ENCODE measurements around the gene SLC7A11. TPM values are rescaled to one million over a fixed set of nuclear protein-coding genes. Genes with fewer than 3 reads are reported as not detected.

Gene SLC7A11
- total RNA-seq, 1 donor from 2014 or later: 26.5 TPM

GRCh38 chr4:138162259-138162658 lies 79.9 kb downstream of the SLC7A11 start:
- H3K36me3 Mint-ChIP-seq (ENCODE audit: unreplicated experiment): peaks cover 1% of the 10 kb centered on the region
- TF ChIP-seq CTCF (IDR thresholded peaks at IDR 0.05): no peak
- no peak overlapping the region for H3K27ac Mint-ChIP-seq (ENCODE audit: unreplicated experiment)
- DNase-seq (ENCODE audit: extremely low spot score, unreplicated experiment): no peak
- H3K4me1 Mint-ChIP-seq (ENCODE audit: unreplicated experiment): peaks cover 10% of the 10 kb centered on the region
- H3K4me3 Mint-ChIP-seq (ENCODE audit: unreplicated experiment): no peak overlapping the region
- no peaks in the 10 kb centered on the region for H3K27me3 Mint-ChIP-seq (ENCODE audit: unreplicated experiment)
- H3K9me3 Mint-ChIP-seq (ENCODE audit: unreplicated experiment): no peaks in the 10 kb centered on the region

- no peak for TF ChIP-seq CTCF (IDR thresholded peaks at IDR 0.05)
- H3K9me3 Mint-ChIP-seq (ENCODE audit: unreplicated experiment): no peaks in the 10 kb centered on the region
Observed at GRCh38 chr4:138161351-138161750, 80.8 kb downstream of the SLC7A11 start.

GRCh38 chr4:138158746-138159297 lies 83.3 kb downstream of the SLC7A11 start:
- Mint-ChIP-seq H3K36me3 (ENCODE audit: unreplicated experiment) (peaks cover 1% of the 10 kb centered on the region), H3K9me3 (ENCODE audit: unreplicated experiment) (no peaks in the 10 kb centered on the region), H3K27ac (ENCODE audit: unreplicated experiment) (no peak overlapping the region), H3K4me1 (ENCODE audit: unreplicated experiment) (peaks cover 10% of the 10 kb centered on the region), H3K27me3 (ENCODE audit: unreplicated experiment) (no peaks in the 10 kb centered on the region), H3K4me3 (ENCODE audit: unreplicated experiment) (no peak overlapping the region)
- no peak for DNase-seq (ENCODE audit: extremely low spot score, unreplicated experiment)
- no peak for TF ChIP-seq CTCF (IDR thresholded peaks at IDR 0.05)

More at GRCh38 chr4:138161351-138161750, 80.8 kb downstream of the SLC7A11 start:
- H3K27me3 Mint-ChIP-seq (ENCODE audit: unreplicated experiment): no peaks in the 10 kb centered on the region
- peaks cover 1% of the 10 kb centered on the region for H3K36me3 Mint-ChIP-seq (ENCODE audit: unreplicated experiment)
- peaks cover 10% of the 10 kb centered on the region for H3K4me1 Mint-ChIP-seq (ENCODE audit: unreplicated experiment)
- H3K4me3 Mint-ChIP-seq (ENCODE audit: unreplicated experiment): no peak overlapping the region
- DNase-seq (ENCODE audit: extremely low spot score, unreplicated experiment): no peak
- no peak overlapping the region for H3K27ac Mint-ChIP-seq (ENCODE audit: unreplicated experiment)

- Mint-ChIP-seq H3K27ac (ENCODE audit: unreplicated experiment) (no peak overlapping the region), H3K27me3 (ENCODE audit: unreplicated experiment) (no peaks in the 10 kb centered on the region), H3K4me1 (ENCODE audit: unreplicated experiment) (no peaks in the 10 kb centered on the region), H3K36me3 (ENCODE audit: unreplicated experiment) (no peaks in the 10 kb centered on the region), H3K4me3 (ENCODE audit: unreplicated experiment) (no peak overlapping the region), H3K9me3 (ENCODE audit: unreplicated experiment) (no peaks in the 10 kb centered on the region)
- DNase-seq (ENCODE audit: extremely low spot score, unreplicated experiment): no peak
- TF ChIP-seq CTCF (IDR thresholded peaks at IDR 0.05): no peak
Observed at GRCh38 chr4:138140879-138141278, 101.3 kb downstream of the SLC7A11 start.

- DNase-seq (ENCODE audit: extremely low spot score, unreplicated experiment): no peak
- Mint-ChIP-seq H3K9me3 (ENCODE audit: unreplicated experiment) (no peaks in the 10 kb centered on the region), H3K27ac (ENCODE audit: unreplicated experiment) (no peak overlapping the region), H3K36me3 (ENCODE audit: unreplicated experiment) (no peaks in the 10 kb centered on the region), H3K4me3 (ENCODE audit: unreplicated experiment) (no peak overlapping the region), H3K27me3 (ENCODE audit: unreplicated experiment) (no peaks in the 10 kb centered on the region), H3K4me1 (ENCODE audit: unreplicated experiment) (no peaks in the 10 kb centered on the region)
- TF ChIP-seq CTCF (IDR thresholded peaks at IDR 0.05): no peak
Observed at GRCh38 chr4:138138774-138139173, 103.4 kb downstream of the SLC7A11 start.

Data from osteocyte (in vitro differentiated cells).